Duodenal mucosa (tissue), 2 donors: Measurements from ENCODE around the gene MET.

ENCODE experiments used
- H3K27ac ChIP-seq: one replicate; pipeline ENCODE4 v1.7.0; 2013; ENCODE audit warnings: low read depth, low read length
- H3K27me3 ChIP-seq, 2 donors: one replicate each; pipeline ENCODE4 v1.7.0; 2013; ENCODE audit warnings: low read length in 2 of 2, control low read depth in 1 of 2; ENCODE audit not compliant: insufficient read depth in 2 of 2, control insufficient read depth in 1 of 2
- H3K36me3 ChIP-seq, 2 donors: one replicate each; pipeline ENCODE4 v1.7.0; 2013; ENCODE audit warnings: low read length in 2 of 2, control low read depth in 1 of 2; ENCODE audit not compliant: insufficient read depth in 2 of 2, control insufficient read depth in 1 of 2
- H3K4me1 ChIP-seq, 2 donors: one replicate each; pipeline ENCODE4 v1.7.0; 2013; ENCODE audit warnings: low read length in 2 of 2, control low read depth in 1 of 2; ENCODE audit not compliant: insufficient read depth in 2 of 2, control insufficient read depth in 1 of 2
- H3K4me3 ChIP-seq, 2 donors: one replicate each; pipeline ENCODE4 v1.7.0; 2013; ENCODE audit warnings: low read length in 2 of 2, low read depth in 1 of 2
- H3K9ac ChIP-seq, 2 donors: one replicate each; pipeline ENCODE4 v1.7.0; 2013; ENCODE audit warnings: low read length in 2 of 2, low read depth in 1 of 2
- H3K9me3 ChIP-seq, 2 donors: one replicate each; pipeline ENCODE4 v1.7.0; 2013; ENCODE audit warnings: low read length in 2 of 2, control low read depth in 1 of 2; ENCODE audit not compliant: control insufficient read depth in 1 of 2

MET gene

GRCh38 chr7:116707289-116707688 is 35.3 kb downstream of the MET start:
- Histone ChIP-seq H3K9me3 (no peaks in the 10 kb centered on the region), H3K36me3 (no peaks in the 10 kb centered on the region), H3K4me3 (no peak overlapping the region), H3K27me3 (no peaks in the 10 kb centered on the region), H3K4me1 (no peaks in the 10 kb centered on the region), H3K27ac (no peak overlapping the region), H3K9ac (no peak overlapping the region)

- H3K9me3 ChIP-seq: no peaks in the 10 kb centered on the region
- no peak overlapping the region for H3K4me3 ChIP-seq
- no peak overlapping the region for H3K9ac ChIP-seq
- no peaks in the 10 kb centered on the region for H3K27me3 ChIP-seq
- no peaks in the 10 kb centered on the region for H3K36me3 ChIP-seq
- H3K27ac ChIP-seq: no peak overlapping the region
- H3K4me1 ChIP-seq: no peaks in the 10 kb centered on the region
Observed at GRCh38 chr7:116708248-116708647, 36.3 kb downstream of the MET start.

- Histone ChIP-seq H3K27ac (no peak overlapping the region), H3K9me3 (no peaks in the 10 kb centered on the region), H3K4me1 (no peaks in the 10 kb centered on the region), H3K27me3 (no peaks in the 10 kb centered on the region), H3K4me3 (no peak overlapping the region), H3K9ac (no peak overlapping the region), H3K36me3 (no peaks in the 10 kb centered on the region)
Observed at GRCh38 chr7:116708861-116709260, 36.9 kb downstream of the MET start.

GRCh38 chr7:116709336-116709735 is 37.3 kb downstream of the MET start:
- H3K9ac ChIP-seq: no peak overlapping the region
- no peaks in the 10 kb centered on the region for H3K9me3 ChIP-seq
- H3K36me3 ChIP-seq: no peaks in the 10 kb centered on the region
- no peak overlapping the region for H3K27ac ChIP-seq
- no peaks in the 10 kb centered on the region for H3K4me1 ChIP-seq
- no peaks in the 10 kb centered on the region for H3K27me3 ChIP-seq
- H3K4me3 ChIP-seq: no peak overlapping the region

GRCh38 chr7:116710764-116711452 is 38.9 kb downstream of the MET start:
- H3K9ac ChIP-seq: no peak overlapping the region
- no peaks in the 10 kb centered on the region for H3K27me3 ChIP-seq
- no peaks in the 10 kb centered on the region for H3K4me1 ChIP-seq
- no peak overlapping the region for H3K4me3 ChIP-seq
- no peaks in the 10 kb centered on the region for H3K36me3 ChIP-seq
- H3K27ac ChIP-seq: no peak overlapping the region
- no peaks in the 10 kb centered on the region for H3K9me3 ChIP-seq

- H3K36me3 ChIP-seq: no peaks in the 10 kb centered on the region
- H3K27me3 ChIP-seq: no peaks in the 10 kb centered on the region
- no peaks in the 10 kb centered on the region for H3K9me3 ChIP-seq
- H3K4me3 ChIP-seq: no peak overlapping the region
- no peak overlapping the region for H3K27ac ChIP-seq
- no peak overlapping the region for H3K9ac ChIP-seq
- H3K4me1 ChIP-seq: no peaks in the 10 kb centered on the region
Observed at GRCh38 chr7:116711790-116712189, 39.8 kb downstream of the MET start.

GRCh38 chr7:116713500-116713899 is 41.5 kb downstream of the MET start:
- no peaks in the 10 kb centered on the region for H3K4me1 ChIP-seq
- no peaks in the 10 kb centered on the region for H3K27me3 ChIP-seq
- H3K27ac ChIP-seq: no peak overlapping the region
- H3K4me3 ChIP-seq: no peak overlapping the region
- H3K9ac ChIP-seq: no peak overlapping the region
- H3K36me3 ChIP-seq: no peaks in the 10 kb centered on the region
- no peaks in the 10 kb centered on the region for H3K9me3 ChIP-seq

GRCh38 chr7:116713918-116714317 is 41.9 kb downstream of the MET start:
- H3K27ac ChIP-seq: no peak overlapping the region
- no peaks in the 10 kb centered on the region for H3K27me3 ChIP-seq
- no peaks in the 10 kb centered on the region for H3K9me3 ChIP-seq
- no peaks in the 10 kb centered on the region for H3K36me3 ChIP-seq
- no peak overlapping the region for H3K9ac ChIP-seq
- H3K4me1 ChIP-seq: no peaks in the 10 kb centered on the region
- no peak overlapping the region for H3K4me3 ChIP-seq

- Histone ChIP-seq H3K27me3 (no peaks in the 10 kb centered on the region), H3K4me1 (no peaks in the 10 kb centered on the region), H3K27ac (no peak overlapping the region), H3K4me3 (no peak overlapping the region), H3K36me3 (no peaks in the 10 kb centered on the region), H3K9me3 (no peaks in the 10 kb centered on the region), H3K9ac (no peak overlapping the region)
Observed at GRCh38 chr7:116715077-116715476, 43.1 kb downstream of the MET start.

- no peak overlapping the region for H3K27ac ChIP-seq
- no peaks in the 10 kb centered on the region for H3K4me1 ChIP-seq
- no peaks in the 10 kb centered on the region for H3K9me3 ChIP-seq
- no peak overlapping the region for H3K4me3 ChIP-seq
- H3K36me3 ChIP-seq: no peaks in the 10 kb centered on the region
- H3K9ac ChIP-seq: no peak overlapping the region
- H3K27me3 ChIP-seq: no peaks in the 10 kb centered on the region
Observed at GRCh38 chr7:116717137-116717536, 45.1 kb downstream of the MET start.
